K562 (cell line): ENCODE measurements around the gene B4GALT7. TPM values are rescaled to one million over a fixed set of nuclear protein-coding genes. Genes with fewer than 3 reads are reported as not detected.

Experiments
- ARID1B ChIP-seq: fragments of 450-650 bp; IDR thresholded peaks from 2 replicates; pipeline ENCODE4 v1.6.1; 2016; ENCODE audit warnings: antibody characterized with exemption, mild to moderate bottlenecking, inconsistent platforms
- CXXC5 ChIP-seq: fragments of 250-450 bp; sonication (Bioruptor Pico); IDR thresholded peaks from 2 replicates; pipeline ENCODE4 v1.8.0; 2022; ENCODE audit warnings: inconsistent platforms, mild to moderate bottlenecking, moderate library complexity
- E2F6 ChIP-seq, 2 experiments: IDR thresholded peaks; 2 replicates each; pipeline ENCODE4 v1.6.1; 2011; ENCODE audit warnings: borderline replicate concordance in 1 of 2, control low read depth in 1 of 2, low read depth in 1 of 2, low read length in 1 of 2, mild to moderate bottlenecking in 1 of 2, mixed read lengths in 1 of 2, moderate library complexity in 1 of 2; ENCODE audit not compliant: insufficient read depth in 1 of 2, insufficient read length in 1 of 2, poor library complexity in 1 of 2, severe bottlenecking in 1 of 2; ENCODE audit errors: extremely low read depth in 1 of 2
- EHMT2 ChIP-seq: fragments of 450-650 bp; IDR thresholded peaks from 2 replicates; pipeline ENCODE4 v1.6.1; 2018; ENCODE audit warnings: antibody characterized with exemption
- FOSL1 ChIP-seq: fragments of 200-800 bp; sonication (Bioruptor generic); conservative IDR thresholded peaks from 2 replicates; pipeline ENCODE4 v1.6.1; 2016; ENCODE audit warnings: missing genetic modification characterization, missing compliant biosample characterization
- MAX ChIP-seq: sonication (generic); formaldehyde crosslinking; IDR thresholded peaks from 2 replicates; pipeline ENCODE4 v1.9.0; 2022; ENCODE audit warnings: mild to moderate bottlenecking, missing genetic modification reagents
- MTA3 ChIP-seq: fragments of 450-650 bp; formaldehyde crosslinking; IDR thresholded peaks from 2 replicates; pipeline ENCODE4 v1.6.1; 2017; ENCODE audit warnings: mild to moderate bottlenecking, borderline replicate concordance
- NFYB ChIP-seq: IDR thresholded peaks from 2 replicates; pipeline ENCODE4 v1.6.1; 2011; ENCODE audit warnings: mild to moderate bottlenecking, moderate library complexity; ENCODE audit not compliant: insufficient read length; ENCODE audit errors: extremely low read depth
- RBM17 ChIP-seq: fragments of 200-400 bp; formaldehyde crosslinking; IDR thresholded peaks from 2 replicates; pipeline ENCODE4 v1.6.1; 2017; ENCODE audit warnings: low read depth, mild to moderate bottlenecking, low read length, borderline replicate concordance
- RCOR1 ChIP-seq, 2 experiments: IDR thresholded peaks; 2 replicates each; pipeline ENCODE4 v1.6.1; 2012; ENCODE audit warnings: low read depth in 2 of 2, low read length in 2 of 2, borderline replicate concordance in 1 of 2, improper control_type of control experiment in 1 of 2
- ZNF232 ChIP-seq: sonication (generic); formaldehyde crosslinking; IDR thresholded peaks from 2 replicates; pipeline ENCODE4 v1.8.0; 2022; ENCODE audit warnings: mild to moderate bottlenecking, missing genetic modification reagents
- ZNF583 ChIP-seq: fragments of 250-450 bp; sonication (Bioruptor Pico); IDR thresholded peaks from 2 replicates; pipeline ENCODE4 v1.4.0; 2020
- ZNF592 ChIP-seq: fragments of 450-650 bp; IDR thresholded peaks from 2 replicates; pipeline ENCODE4 v1.6.1; 2017; ENCODE audit warnings: antibody characterized with exemption, mild to moderate bottlenecking
- ZNF699 ChIP-seq: fragments of 250-450 bp; sonication (Bioruptor Pico); IDR thresholded peaks from 2 replicates; pipeline ENCODE4 v1.8.0; 2021; ENCODE audit warnings: mild to moderate bottlenecking, moderate library complexity; ENCODE audit not compliant: insufficient replicate concordance
- polyA plus RNA-seq, 8 experiments: library from polyadenylated mRNA; depleted of rRNA in 4 of 8; stranded (reverse) in 5 of 8; unstranded in 3 of 8; fragments of >200 nt; fragmentation: Nextera tagmentation in 2 of 8; fragmentation: Illumina TruSeq in 1 of 8; extraction: Ambion mirVana in 2 of 8; extraction: Trizol in 1 of 8; gene quantifications; 2 replicates each; pipeline versions ENCODE4 v1.2.1 to v1.2.3, GENCODE V29; 2011 to 2014; ENCODE audit warnings: inconsistent platforms in 1 of 8, missing spikeins in 1 of 8
- total RNA-seq, 7 experiments: library from RNA; depleted of rRNA in 6 of 7; stranded (reverse); fragments of >200 nt in 6 of 7; fragmentation: Illumina TruSeq in 2 of 7; extraction: Trizol in 2 of 7; gene quantifications; 2 replicates each; pipeline versions ENCODE4 v1.2.1 to v1.2.3, GENCODE V29; 2011 to 2021; ENCODE audit warnings: low replicate concordance in 1 of 7
- TF ChIP-seq, protein P1 (sequence below), 2 experiments: IDR thresholded peaks in 1 of 2; conservative IDR thresholded peaks in 1 of 2; 2 replicates each; pipeline ENCODE4 v1.6.1; 2016; ENCODE audit warnings: low read depth in 2 of 2, mild to moderate bottlenecking in 1 of 2, missing compliant biosample characterization in 1 of 2, missing genetic modification characterization in 1 of 2, moderate library complexity in 1 of 2
- TF ChIP-seq, protein P2 (sequence below): fragments of 450-650 bp; IDR thresholded peaks from 2 replicates; pipeline ENCODE4 v1.6.1; 2016; ENCODE audit warnings: antibody characterized with exemption

Gene B4GALT7
- total and polyA plus RNA-seq, 9 of the 15 experiments (the other 6 are each of a cell fraction or from before 2014, with no cell fraction given), result 0.34 to 17.7 (median 9.1) TPM

- TF ChIP-seq, protein P1, sequence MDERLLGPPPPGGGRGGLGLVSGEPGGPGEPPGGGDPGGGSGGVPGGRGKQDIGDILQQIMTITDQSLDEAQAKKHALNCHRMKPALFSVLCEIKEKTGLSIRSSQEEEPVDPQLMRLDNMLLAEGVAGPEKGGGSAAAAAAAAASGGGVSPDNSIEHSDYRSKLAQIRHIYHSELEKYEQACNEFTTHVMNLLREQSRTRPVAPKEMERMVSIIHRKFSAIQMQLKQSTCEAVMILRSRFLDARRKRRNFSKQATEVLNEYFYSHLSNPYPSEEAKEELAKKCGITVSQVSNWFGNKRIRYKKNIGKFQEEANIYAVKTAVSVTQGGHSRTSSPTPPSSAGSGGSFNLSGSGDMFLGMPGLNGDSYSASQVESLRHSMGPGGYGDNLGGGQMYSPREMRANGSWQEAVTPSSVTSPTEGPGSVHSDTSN (CRISPR knock-in tag; IDR thresholded peaks at IDR 0.05; ENCODE audit: low read depth), result 0 out of 2 replicates have a peak, but pooled peaks have one; percentile 37
- TF ChIP-seq, protein P1 (tag; conservative IDR thresholded peaks at IDR 0.05; ENCODE audit: low read depth), result peak; percentile 72
- TF ChIP-seq FOSL1 (tag) (peak; percentile 48; the same call in 1 of the 2 replicates), ZNF232 (no peak), MTA3 (peak; percentile 66; the same call in 1 of the 2 replicates), MAX (peak; percentile 77), E2F6 (IDR thresholded peaks at IDR 0.05; ENCODE audit: borderline replicate concordance in 1 of 2, extremely low read depth in 1 of 2, insufficient read depth in 1 of 2, insufficient read length in 1 of 2, low read depth in 1 of 2, low read length in 1 of 2, poor library complexity in 1 of 2, severe bottlenecking in 1 of 2) (peak; percentile 61 to 67), RBM17 (no peak), ZNF583 (peak; percentile 47; the same call in 1 of the 2 replicates), EHMT2 (peak; percentile 76), ZNF592 (peak; percentile 78), NFYB (no peak), ARID1B (peak; percentile 65), RCOR1 (IDR thresholded peaks at IDR 0.05; ENCODE audit: borderline replicate concordance in 1 of 2, low read depth in 2 of 2, low read length in 2 of 2) (peak in 1 of 2 experiments; percentile 85; a peak in 2 of 4 replicates), CXXC5 (CRISPR knock-in tag) (0 out of 2 replicates have a peak, but pooled peaks have one; percentile 28), ZNF699 (CRISPR knock-in tag) (no peak)
- TF ChIP-seq, protein P2, sequence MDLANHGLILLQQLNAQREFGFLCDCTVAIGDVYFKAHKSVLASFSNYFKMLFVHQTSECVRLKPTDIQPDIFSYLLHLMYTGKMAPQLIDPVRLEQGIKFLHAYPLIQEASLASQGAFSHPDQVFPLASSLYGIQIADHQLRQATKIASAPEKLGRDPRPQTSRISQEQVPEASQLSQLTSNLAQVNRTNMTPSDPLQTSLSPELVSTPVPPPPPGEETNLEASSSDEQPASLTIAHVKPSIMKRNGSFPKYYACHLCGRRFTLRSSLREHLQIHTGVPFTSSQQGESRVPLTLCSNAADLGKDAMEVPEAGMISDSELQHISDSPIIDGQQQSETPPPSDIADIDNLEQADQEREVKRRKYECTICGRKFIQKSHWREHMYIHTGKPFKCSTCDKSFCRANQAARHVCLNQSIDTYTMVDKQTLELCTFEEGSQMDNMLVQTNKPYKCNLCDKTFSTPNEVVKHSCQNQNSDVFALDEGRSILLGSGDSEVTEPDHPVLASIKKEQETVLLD, result peak; percentile 13; the same call in 1 of the 2 replicates
These were observed 42.8 kb upstream of the B4GALT7 start (continued) for GRCh38 chr5:177557041-177557647.
